ENCODE results near the gene LAMA2. TPM values are rescaled to one million over a fixed set of nuclear protein-coding genes. Genes with fewer than 3 reads are reported as not detected.

Gene LAMA2
- total RNA-seq, 1 experiment from 2014 or later = 8.2 TPM

GRCh38 chr6:129276461-129276860 lies 393.5 kb downstream of the LAMA2 start:
- RAD21 ChIA-PET (ENCODE audit: low non-redundant PET in 1 of 2, low total read pairs in 2 of 2, uncharacterized antibody in 2 of 2, unreplicated experiment in 2 of 2) = no interaction called here
- intact Hi-C loops (cut with micrococcal nuclease) = no loop called here
- H3K4me1 ChIP-seq (ENCODE audit: control insufficient read depth in 1 of 2, insufficient read depth in 2 of 2, low read length in 2 of 2) = no peaks in the 10 kb centered on the region
- H3K4me3 ChIP-seq (replicated peaks in 1 of 2; ENCODE audit: low read depth in 1 of 2, low read length in 2 of 2) = no peak overlapping the region
- CTCF ChIA-PET = no interaction called here
- no TSS peak for BruUV-seq (replicated peaks)
- H3K27ac ChIP-seq (ENCODE audit: low read depth, low read length) = no peak overlapping the region
- H3K9ac ChIP-seq (ENCODE audit: low read length) = no peak overlapping the region
- ATAC-seq (no peak), DNase-seq (ENCODE audit: low read depth, low spot score) (no peak)
- no peaks in the 10 kb centered on the region for H4K20me1 ChIP-seq (ENCODE audit: insufficient read depth)
- H2AFZ ChIP-seq (ENCODE audit: low read depth, low read length, poor library complexity, severe bottlenecking) = no peak overlapping the region
- no peaks in the 10 kb centered on the region for H3K27me3 ChIP-seq (ENCODE audit: insufficient read depth, low read length)
- no peaks in the 10 kb centered on the region for H3K36me3 ChIP-seq (ENCODE audit: control insufficient read depth in 1 of 2, insufficient read depth in 2 of 2, low read length in 2 of 2)
- no peaks in the 10 kb centered on the region for H3K9me2 ChIP-seq (ENCODE audit: insufficient read depth)
- no peaks in the 10 kb centered on the region for H3K79me2 ChIP-seq (ENCODE audit: insufficient read depth, low read length)
- no peak for TF ChIP-seq SIN3A (IDR thresholded peaks at IDR 0.05; ENCODE audit: low read depth)
- no peak for TF ChIP-seq JUND (IDR thresholded peaks at IDR 0.05)
- TF ChIP-seq EZH2phosphoT487 (IDR thresholded peaks at IDR 0.05; ENCODE audit: borderline replicate concordance) = no peak
- TF ChIP-seq YY1 (IDR thresholded peaks at IDR 0.05; ENCODE audit: extremely low read depth, insufficient replicate concordance, low read depth, low read length) = no peak
- TF ChIP-seq SRF (IDR thresholded peaks at IDR 0.05; ENCODE audit: low read depth) = no peak
- no peak for TF ChIP-seq EZH2 (IDR thresholded peaks at IDR 0.05)
- H3K4me2 ChIP-seq (ENCODE audit: low read length) = no peak overlapping the region
- POLR2A ChIA-PET = no interaction called here
- H3K9me3 ChIP-seq (ENCODE audit: control insufficient read depth in 1 of 2, insufficient read depth in 1 of 2, low read depth in 1 of 2, low read length in 2 of 2) = no peaks in the 10 kb centered on the region

DNA sequence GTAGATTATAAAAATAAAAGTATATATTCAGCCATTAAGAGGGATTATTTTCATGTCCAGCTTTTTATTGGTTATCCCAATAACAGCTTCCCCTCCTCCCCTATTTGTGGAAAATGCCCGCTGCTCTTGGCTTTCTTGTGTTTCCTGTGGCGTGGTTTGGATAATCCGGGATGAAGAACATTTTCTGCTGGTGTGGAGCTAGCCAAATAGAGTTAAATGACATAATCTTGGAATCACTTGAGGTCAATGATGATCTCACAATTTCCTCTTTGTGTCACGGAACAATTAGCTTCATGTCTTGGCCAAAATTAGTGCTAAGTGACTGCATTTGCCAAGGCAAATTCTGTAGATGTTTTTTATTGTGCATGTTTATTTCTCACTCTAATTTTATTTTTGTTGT lies 394.0 kb downstream of the LAMA2 start:
- Histone ChIP-seq H3K4me3 (replicated peaks in 1 of 2; ENCODE audit: low read depth in 1 of 2, low read length in 2 of 2) (no peak overlapping the region), H3K4me1 (ENCODE audit: control insufficient read depth in 1 of 2, insufficient read depth in 2 of 2, low read length in 2 of 2) (no peaks in the 10 kb centered on the region), H3K79me2 (ENCODE audit: insufficient read depth, low read length) (no peaks in the 10 kb centered on the region), H3K36me3 (ENCODE audit: control insufficient read depth in 1 of 2, insufficient read depth in 2 of 2, low read length in 2 of 2) (no peaks in the 10 kb centered on the region), H3K4me2 (ENCODE audit: low read length) (no peak overlapping the region), H3K9me3 (ENCODE audit: control insufficient read depth in 1 of 2, insufficient read depth in 1 of 2, low read depth in 1 of 2, low read length in 2 of 2) (no peaks in the 10 kb centered on the region), H3K27me3 (ENCODE audit: insufficient read depth, low read length) (no peaks in the 10 kb centered on the region), H3K9me2 (ENCODE audit: insufficient read depth) (no peaks in the 10 kb centered on the region), H3K27ac (ENCODE audit: low read depth, low read length) (no peak overlapping the region), H4K20me1 (ENCODE audit: insufficient read depth) (no peaks in the 10 kb centered on the region), H3K9ac (ENCODE audit: low read length) (no peak overlapping the region), H2AFZ (ENCODE audit: low read depth, low read length, poor library complexity, severe bottlenecking) (no peak overlapping the region)
- no TSS peak for BruUV-seq (replicated peaks)
- intact Hi-C loops (cut with micrococcal nuclease) = no loop called here
- DNase-seq (ENCODE audit: low read depth, low spot score) (no peak), ATAC-seq (no peak)
- ChIA-PET RAD21 (ENCODE audit: low non-redundant PET in 1 of 2, low total read pairs in 2 of 2, uncharacterized antibody in 2 of 2, unreplicated experiment in 2 of 2) (no interaction called here), CTCF (no interaction called here), POLR2A (no interaction called here)
- TF ChIP-seq JUND (IDR thresholded peaks at IDR 0.05) (no peak), ZNF274 (IDR thresholded peaks at IDR 0.05; ENCODE audit: low read depth, low read length) (no peak), EZH2phosphoT487 (IDR thresholded peaks at IDR 0.05; ENCODE audit: borderline replicate concordance) (no peak), POLR2AphosphoS5 (IDR thresholded peaks at IDR 0.05; ENCODE audit: low read depth, low read length) (no peak)
